KOPT-K1 (cell line): ENCODE results near the gene IL1RAPL2.

ENCODE experiments used
- H3K27ac ChIP-seq: fragments of 200-600 bp; sonication (generic); 2 replicates; pipeline ENCODE4 v1.5.1; 2016; ENCODE audit warnings: antibody characterized with exemption, mild to moderate bottlenecking, low read depth, low read length; ENCODE audit not compliant: poor library complexity, severe bottlenecking
- H3K36me3 ChIP-seq: fragments of 200-600 bp; sonication (generic); 2 replicates; pipeline ENCODE4 v1.5.1; 2017; ENCODE audit warnings: antibody characterized with exemption, mild to moderate bottlenecking, low read length, moderate library complexity; ENCODE audit not compliant: insufficient read depth
- H3K9me3 ChIP-seq: fragments of 200-600 bp; sonication (generic); 2 replicates; pipeline ENCODE4 v1.5.1; 2017; ENCODE audit warnings: antibody characterized with exemption, low read length, mild to moderate bottlenecking; ENCODE audit not compliant: insufficient read depth, poor library complexity, severe bottlenecking

The IL1RAPL2 gene

GRCh38 chrX:105564501-105564900 is 998.5 kb downstream of the IL1RAPL2 start:
- H3K27ac ChIP-seq, result no peak overlapping the region

GRCh38 chrX:105565856-105566255 is 999.9 kb downstream of the IL1RAPL2 start:
- H3K9me3 ChIP-seq, result no peaks in the 10 kb centered on the region

More at GRCh38 chrX:105564501-105564900, 998.5 kb downstream of the IL1RAPL2 start:
- Histone ChIP-seq H3K9me3 (no peaks in the 10 kb centered on the region), H3K36me3 (no peaks in the 10 kb centered on the region)

GRCh38 chrX:105567082-105567481 is 1001.1 kb downstream of the IL1RAPL2 start:
- H3K27ac ChIP-seq, result no peak overlapping the region
- no peaks in the 10 kb centered on the region for H3K36me3 ChIP-seq
- no peaks in the 10 kb centered on the region for H3K9me3 ChIP-seq

More at GRCh38 chrX:105565856-105566255, 999.9 kb downstream of the IL1RAPL2 start:
- H3K27ac ChIP-seq, result no peak overlapping the region
- no peaks in the 10 kb centered on the region for H3K36me3 ChIP-seq

GRCh38 chrX:105608745-105609144 is 1042.7 kb downstream of the IL1RAPL2 start:
- H3K9me3 ChIP-seq, result no peaks in the 10 kb centered on the region
- no peaks in the 10 kb centered on the region for H3K36me3 ChIP-seq
- H3K27ac ChIP-seq, result no peak overlapping the region

GRCh38 chrX:105609530-105609929 is 1043.5 kb downstream of the IL1RAPL2 start:
- H3K36me3 ChIP-seq, result no peaks in the 10 kb centered on the region
- H3K9me3 ChIP-seq, result no peaks in the 10 kb centered on the region
- H3K27ac ChIP-seq, result no peak overlapping the region

- Histone ChIP-seq H3K27ac (no peak overlapping the region), H3K9me3 (no peaks in the 10 kb centered on the region), H3K36me3 (no peaks in the 10 kb centered on the region)
Measured at GRCh38 chrX:105610411-105610810, 1044.4 kb downstream of the IL1RAPL2 start.

- H3K36me3 ChIP-seq, result no peaks in the 10 kb centered on the region
- H3K9me3 ChIP-seq, result no peaks in the 10 kb centered on the region
- H3K27ac ChIP-seq, result no peak overlapping the region
Measured at GRCh38 chrX:105618393-105619101, 1052.5 kb downstream of the IL1RAPL2 start.

- Histone ChIP-seq H3K9me3 (no peaks in the 10 kb centered on the region), H3K27ac (no peak overlapping the region), H3K36me3 (no peaks in the 10 kb centered on the region)
Measured at GRCh38 chrX:105634180-105634579, 1068.2 kb downstream of the IL1RAPL2 start.

- Histone ChIP-seq H3K36me3 (no peaks in the 10 kb centered on the region), H3K9me3 (no peaks in the 10 kb centered on the region), H3K27ac (no peak overlapping the region)
Measured at GRCh38 chrX:105635794-105636193, 1069.8 kb downstream of the IL1RAPL2 start.

- no peaks in the 10 kb centered on the region for H3K36me3 ChIP-seq
- no peak overlapping the region for H3K27ac ChIP-seq
- no peaks in the 10 kb centered on the region for H3K9me3 ChIP-seq
Measured at GRCh38 chrX:105636667-105637066, 1070.7 kb downstream of the IL1RAPL2 start.

GRCh38 chrX:105645667-105646357 is 1079.8 kb downstream of the IL1RAPL2 start:
- no peak overlapping the region for H3K27ac ChIP-seq
- H3K36me3 ChIP-seq, result no peaks in the 10 kb centered on the region
- H3K9me3 ChIP-seq, result no peaks in the 10 kb centered on the region

- H3K9me3 ChIP-seq, result no peaks in the 10 kb centered on the region
- no peak overlapping the region for H3K27ac ChIP-seq
- no peaks in the 10 kb centered on the region for H3K36me3 ChIP-seq
Measured at GRCh38 chrX:105646592-105647372, 1080.8 kb downstream of the IL1RAPL2 start.

- H3K27ac ChIP-seq, result no peak overlapping the region
- no peaks in the 10 kb centered on the region for H3K36me3 ChIP-seq
- H3K9me3 ChIP-seq, result no peaks in the 10 kb centered on the region
Measured at GRCh38 chrX:105647749-105648148, 1081.8 kb downstream of the IL1RAPL2 start.

- H3K27ac ChIP-seq, result no peak overlapping the region
- no peaks in the 10 kb centered on the region for H3K36me3 ChIP-seq
Measured at GRCh38 chrX:105648732-105649131, 1082.7 kb downstream of the IL1RAPL2 start.

GRCh38 chrX:105650577-105650976 is 1084.6 kb downstream of the IL1RAPL2 start:
- H3K9me3 ChIP-seq, result no peaks in the 10 kb centered on the region
- H3K27ac ChIP-seq, result no peak overlapping the region
- H3K36me3 ChIP-seq, result no peaks in the 10 kb centered on the region

More at GRCh38 chrX:105648732-105649131, 1082.7 kb downstream of the IL1RAPL2 start:
- no peaks in the 10 kb centered on the region for H3K9me3 ChIP-seq
